K562 treated with DMSO at 1 percent for 4 hours (cell line): Measurements from ENCODE around the gene RASSF1. TPM values are rescaled to one million over a fixed set of nuclear protein-coding genes. Genes with fewer than 3 reads are reported as not detected.

ENCODE experiments used
- total RNA-seq: library from RNA; unstranded; fragments of 300-600 nt; gene quantifications from 2 replicates; pipeline ENCODE4 v1.2.3, GENCODE V29; 2022; ENCODE audit not compliant: insufficient read depth

The RASSF1 gene
- 75.6 and 80.3 TPM in 2 replicates for total RNA-seq

GRCh38 chr3:50340448-50341329 is at the start of gene RASSF1:
TSS of gene RASSF1 (minus strand) at chr3:50340836. CDS start at chr3:50340805, 31 bp downstream.

DNA sequence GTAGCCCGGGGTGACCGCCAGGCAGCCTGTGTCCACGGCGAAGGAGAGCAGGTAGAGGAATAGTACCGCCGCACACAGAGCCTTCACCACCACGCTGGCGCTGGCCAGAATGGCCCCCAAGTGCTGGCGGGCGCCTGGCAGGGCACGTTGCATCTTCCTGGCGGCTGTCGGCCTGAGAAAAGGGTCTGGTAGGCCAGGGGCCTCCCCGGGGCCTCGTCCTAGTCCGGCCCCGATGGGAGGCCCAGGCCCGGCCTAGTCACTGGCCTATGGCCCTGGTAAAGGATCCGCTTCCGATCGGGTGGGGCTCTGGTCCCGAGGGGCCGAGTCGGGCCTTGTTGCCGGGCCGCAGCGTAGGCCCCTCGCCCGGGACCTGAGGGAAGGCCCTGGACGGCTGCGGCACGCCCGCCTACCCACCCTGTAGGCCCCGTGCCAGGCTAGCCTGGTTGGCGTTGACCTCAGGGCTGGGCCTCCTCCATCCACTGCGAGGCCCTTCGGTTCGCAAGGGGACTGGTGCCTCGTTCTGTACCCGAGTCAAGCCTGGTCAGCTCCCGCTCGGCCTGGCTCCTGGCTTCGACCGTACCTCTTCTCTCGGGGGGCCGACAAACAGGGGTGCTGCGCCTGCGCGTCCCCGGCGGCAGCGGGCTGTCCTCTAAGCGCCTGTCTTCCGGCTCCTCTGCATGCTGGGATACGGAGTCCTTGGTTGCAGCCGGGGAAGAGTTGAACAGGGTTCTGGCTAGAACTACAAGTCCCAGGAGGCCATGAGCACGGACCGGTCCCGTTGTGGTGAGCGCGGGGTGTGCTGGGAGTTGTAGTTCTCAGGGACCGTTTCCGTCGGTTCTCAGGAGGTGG is 18.5 kb upstream of the RASSF1 start, which contains the start of gene TMEM115:
TMEM115 (minus strand) TSS at position 611 of the 849 bp plus-strand sequence; CDS start at position 153, 458 bp downstream.

GRCh38 chr3:50350527-50351322 is 10.1 kb upstream of the RASSF1 start, which contains the start of the genes CYB561D2 and NPRL2:
TSS of gene CYB561D2 (plus strand) at chr3:50350862. CDS start at chr3:50351434, 572 bp downstream.
TSS of gene NPRL2 (minus strand) at chr3:50350775. CDS start at chr3:50350652, 123 bp downstream.

GRCh38 chr3:50345586-50346234 is 5.1 kb upstream of the RASSF1 start, which contains the start of gene ZMYND10:
TSS of gene ZMYND10 (minus strand) at chr3:50345732. CDS start at chr3:50345579, 153 bp downstream.

GRCh38 chr3:50327943-50328691 is 12.5 kb downstream of the RASSF1 start, which contains the start of gene TUSC2:
TSS of gene TUSC2 (minus strand) at chr3:50328223. CDS start at chr3:50328099, 124 bp downstream.

DNA sequence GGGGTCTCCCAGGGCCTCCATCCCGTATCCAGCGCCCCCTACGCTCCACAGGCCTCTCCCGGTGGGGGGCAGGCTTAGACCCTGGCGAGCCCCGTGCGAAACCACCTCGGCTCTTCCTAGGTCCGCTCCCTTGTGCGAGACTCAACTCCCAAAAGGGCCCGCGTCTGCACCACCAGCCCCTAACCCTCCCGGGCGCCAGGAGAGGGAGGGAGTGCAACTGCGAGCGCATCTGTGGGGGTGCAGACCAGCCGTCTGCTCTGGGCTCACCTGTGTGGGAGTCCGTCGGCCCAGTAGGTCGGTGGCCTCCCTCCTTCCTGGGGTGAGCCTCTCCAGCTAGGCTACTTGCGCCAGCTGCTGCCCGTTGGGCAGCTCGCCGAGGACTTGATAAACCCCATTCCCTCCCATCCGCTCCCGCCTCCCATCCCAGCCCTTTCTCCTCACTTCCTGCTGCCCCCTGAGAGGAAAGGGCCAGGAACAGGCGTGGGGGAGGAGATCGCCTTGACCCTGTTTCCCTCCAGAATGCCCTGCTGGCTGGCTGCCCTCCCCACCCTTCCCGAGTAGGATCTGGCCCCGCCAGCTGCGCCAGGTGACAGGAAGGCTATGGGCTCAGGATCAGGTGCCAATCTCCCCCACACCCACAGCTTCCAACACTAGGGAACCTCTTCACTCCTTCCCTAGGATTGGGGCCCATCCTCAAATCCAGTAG is 18.1 kb downstream of the RASSF1 start, which contains the start of gene HYAL2:
HYAL2 (minus strand) TSS at position 360 of the 706 bp plus-strand sequence. CDS start 2,256 bp downstream, outside the sequence.

DNA sequence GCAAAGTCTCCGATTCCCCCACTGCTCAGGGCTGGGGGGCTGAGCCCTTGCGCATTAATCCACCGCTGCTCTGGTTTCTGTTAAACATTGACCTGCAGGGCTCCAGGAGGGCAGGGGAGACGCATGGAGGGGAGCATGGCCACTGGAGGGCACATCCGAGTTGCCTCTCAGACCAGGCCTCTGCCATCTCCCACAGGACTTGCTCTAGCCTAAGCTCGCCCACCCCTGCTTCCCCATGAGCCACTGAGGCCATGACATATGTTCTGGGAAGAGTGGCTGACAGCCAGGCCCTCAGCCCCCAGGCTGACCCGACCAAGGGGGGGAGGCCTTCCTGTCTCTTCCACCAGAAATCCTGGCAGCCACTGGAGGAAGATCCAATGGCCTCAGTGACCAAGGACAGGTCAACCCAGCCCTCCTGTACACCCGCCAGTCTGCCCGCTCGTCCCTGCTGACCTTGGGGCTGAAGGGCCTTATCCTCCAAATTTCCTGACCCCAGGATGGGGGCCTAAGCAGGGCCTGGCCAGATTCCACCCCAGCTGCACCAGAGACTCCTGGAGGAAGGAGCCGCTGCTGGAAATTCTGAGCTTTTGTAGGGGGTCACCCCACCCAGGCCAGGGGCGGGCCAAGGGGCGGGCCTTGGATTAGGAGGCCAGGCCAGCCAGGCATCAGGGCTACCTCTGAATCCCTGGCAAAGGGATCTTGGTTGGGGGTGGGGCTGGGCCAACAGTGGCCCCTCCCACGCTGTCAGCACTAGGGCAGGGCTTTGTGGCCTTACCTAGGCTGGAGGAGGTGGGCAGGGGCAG is 37.4 kb downstream of the RASSF1 start, which contains the start of gene HYAL1:
HYAL1 (minus strand) TSS at position 562 of the 803 bp plus-strand sequence. CDS start 618 bp downstream, outside the sequence.

DNA sequence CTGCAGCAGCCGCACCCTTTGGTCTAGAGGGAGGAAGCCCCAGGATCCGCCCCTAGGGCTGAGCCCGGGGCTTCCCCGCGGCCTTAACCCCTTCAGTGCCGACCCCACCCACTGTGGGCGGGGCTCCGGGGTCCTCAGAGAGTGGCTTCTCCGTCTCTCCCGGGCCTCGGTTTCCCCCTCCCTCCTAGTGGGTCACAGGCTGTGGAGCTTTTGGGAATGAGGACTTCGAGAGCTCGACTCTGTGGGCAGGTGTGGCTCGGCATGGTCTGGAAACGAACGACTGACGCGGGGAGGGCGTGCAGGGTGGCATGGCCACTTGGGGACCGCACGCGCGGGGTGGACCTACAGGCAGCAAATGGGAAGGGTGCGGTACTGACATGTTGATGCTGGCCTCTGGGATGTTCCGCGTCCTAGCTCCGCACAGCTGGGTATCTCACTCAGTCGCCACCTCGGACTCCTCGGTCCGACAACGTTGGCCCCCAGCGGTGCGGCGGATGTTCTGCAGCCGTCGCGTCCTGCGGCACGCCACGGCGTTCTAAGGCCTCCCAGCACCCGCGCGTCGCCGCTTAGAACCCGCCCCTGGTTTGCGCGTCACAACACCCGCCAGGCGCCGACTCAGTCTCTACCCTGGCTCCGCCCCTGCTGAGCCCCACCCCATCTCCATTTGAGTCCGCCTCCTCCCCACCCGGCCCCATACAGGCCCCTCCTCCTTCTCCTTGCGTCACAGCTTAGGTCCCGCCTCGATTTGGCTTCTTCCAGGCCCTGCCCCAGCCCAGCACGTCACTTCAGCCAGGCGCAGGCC is 41.6 kb downstream of the RASSF1 start, which contains the start of the genes HYAL3 and NAA80:
HYAL3 (minus strand) TSS at position 570 of the 802 bp plus-strand sequence. CDS start 3,803 bp downstream, outside the sequence.
NAA80 (minus strand) TSS at position 570 of the 802 bp plus-strand sequence. CDS start 1,942 bp downstream, outside the sequence.

GRCh38 chr3:50292159-50293078 is 48.2 kb downstream of the RASSF1 start, which contains the start of gene IFRD2:
TSS of gene IFRD2 (minus strand) at chr3:50292429. CDS start at chr3:50292274, 155 bp downstream.

Other genes with a start within 250 kb of the RASSF1 start
- gene SEMA3F, start 185.5 kb downstream of the RASSF1 start, total RNA-seq, result 2.4 and 3.7 TPM in 2 replicates
- not detected in 2 replicates for gene GNAT1, start 149.2 kb downstream of the RASSF1 start, total RNA-seq
- not detected in 2 replicates for gene SLC38A3, start 135.6 kb downstream of the RASSF1 start, total RNA-seq
- gene GNAI2, start 104.6 kb downstream of the RASSF1 start, total RNA-seq, result 85.7 and 91.4 TPM in 2 replicates
- 2.9 and 3.8 TPM in 2 replicates for gene SEMA3B, start 71.7 kb downstream of the RASSF1 start, total RNA-seq
- 0.47 TPM in 1 of 2 replicates, not detected in the other for gene LSMEM2, start 61.7 kb downstream of the RASSF1 start, total RNA-seq
- 36.1 and 41.2 TPM in 2 replicates for gene IFRD2, start 48.4 kb downstream of the RASSF1 start, total RNA-seq
- gene HYAL3, start 41.4 kb downstream of the RASSF1 start, total RNA-seq, result 11.0 and 12.0 TPM in 2 replicates
- 9.2 and 10.6 TPM in 2 replicates for gene NAA80, start 41.4 kb downstream of the RASSF1 start, total RNA-seq
- 3.6 and 4.9 TPM in 2 replicates for gene HYAL1, start 37.3 kb downstream of the RASSF1 start, total RNA-seq
- gene HYAL2, start 18.1 kb downstream of the RASSF1 start, total RNA-seq, result 7.4 and 12.3 TPM in 2 replicates
- gene TUSC2, start 12.6 kb downstream of the RASSF1 start, total RNA-seq, result 29.7 and 46.9 TPM in 2 replicates
- 1.7 and 2.7 TPM in 2 replicates for gene ZMYND10, start 4.9 kb upstream of the RASSF1 start, total RNA-seq
- gene NPRL2, start 9.9 kb upstream of the RASSF1 start, total RNA-seq, result 28.9 and 35.2 TPM in 2 replicates
- gene CYB561D2, start 10.0 kb upstream of the RASSF1 start, total RNA-seq, result 9.7 and 11.7 TPM in 2 replicates
- 26.6 and 33.3 TPM in 2 replicates for gene TMEM115, start 18.7 kb upstream of the RASSF1 start, total RNA-seq
- gene CACNA2D2, start 162.8 kb upstream of the RASSF1 start, total RNA-seq, result 0.35 TPM in 1 of 2 replicates, not detected in the other
- 2.2 and 7.2 TPM in 2 replicates for gene C3orf18, start 226.9 kb upstream of the RASSF1 start, total RNA-seq
- 8.9 and 10.4 TPM in 2 replicates for gene HEMK1, start 228.7 kb upstream of the RASSF1 start, total RNA-seq